H1 (cell line): ENCODE measurements around the gene FAM170B.

Source experiments
- EGR1 ChIP-seq: IDR thresholded peaks from 2 replicates; pipeline ENCODE4 v1.6.1; 2011; ENCODE audit warnings: low read depth, low read length, borderline replicate concordance
- EZH2 ChIP-seq: fragments of 200-600 bp; sonication (generic); IDR thresholded peaks from 2 replicates; pipeline ENCODE4 v1.7.1; 2012; ENCODE audit warnings: low read depth, mild to moderate bottlenecking, moderate library complexity, low read length, inconsistent platforms; ENCODE audit not compliant: severe bottlenecking
- HDAC2 ChIP-seq, 2 experiments: fragments of 300-600 bp in 1 of 2; sonication (generic) in 1 of 2; IDR thresholded peaks; 2 replicates each; pipeline ENCODE4 v1.6.1; 2011 to 2012; ENCODE audit warnings: low read depth in 2 of 2, low read length in 2 of 2, mild to moderate bottlenecking in 2 of 2, moderate library complexity in 2 of 2, borderline replicate concordance in 1 of 2, inconsistent platforms in 1 of 2
- KDM1A ChIP-seq: fragments of 200-600, 300-600 bp; sonication (generic); IDR thresholded peaks from 2 replicates; pipeline ENCODE4 v1.7.1; 2016; ENCODE audit warnings: mild to moderate bottlenecking, low read length, borderline replicate concordance
- NRF1 ChIP-seq: IDR thresholded peaks from 2 replicates; pipeline ENCODE4 v1.6.1; 2011; ENCODE audit warnings: mild to moderate bottlenecking, low read depth, low read length, improper control_type of control experiment
- POLR2A ChIP-seq, 2 experiments: IDR thresholded peaks; 1 replicate in 1 of 2; 2 replicates in 1 of 2; pipeline ENCODE4 v1.6.1; 2011; ENCODE audit warnings: low read depth in 2 of 2, low read length in 2 of 2, mild to moderate bottlenecking in 2 of 2; ENCODE audit errors: control extremely low read depth in 1 of 2
- RFX5 ChIP-seq: IDR thresholded peaks from 2 replicates; pipeline ENCODE4 v1.6.1; 2011; ENCODE audit warnings: low read depth, low read length, improper control_type of control experiment, borderline replicate concordance
- SIN3A ChIP-seq, 2 experiments: IDR thresholded peaks in 1 of 2; conservative IDR thresholded peaks in 1 of 2; 2 replicates each; pipeline ENCODE4 v1.6.1; 2011 to 2012; ENCODE audit warnings: low read length in 2 of 2, improper control_type of control experiment in 1 of 2, low read depth in 1 of 2, mild to moderate bottlenecking in 1 of 2
- SP1 ChIP-seq: IDR thresholded peaks from 2 replicates; pipeline ENCODE4 v1.6.1; 2011; ENCODE audit warnings: low read depth, low read length
- SUZ12 ChIP-seq: fragments of 200-600 bp; sonication (generic); IDR thresholded peaks from 2 replicates; pipeline ENCODE4 v1.6.1; 2012; ENCODE audit warnings: mild to moderate bottlenecking, inconsistent platforms, low read length, moderate library complexity, mixed read lengths
- TAF1 ChIP-seq: IDR thresholded peaks from 2 replicates; pipeline ENCODE4 v1.6.1; 2011; ENCODE audit warnings: mild to moderate bottlenecking, low read depth, low read length
- TBP ChIP-seq: IDR thresholded peaks from 2 replicates; pipeline ENCODE4 v1.6.1; 2011; ENCODE audit warnings: low read depth, low read length, improper control_type of control experiment
- TF ChIP-seq, protein P1 (sequence below), 3 experiments: IDR thresholded peaks; 1 replicate in 2 of 3; 2 replicates in 1 of 3; pipeline versions ENCODE4 v1.5.1 to v1.6.1; 2011; ENCODE audit warnings: low read length in 3 of 3, mild to moderate bottlenecking in 3 of 3, inconsistent platforms in 2 of 3, low read depth in 1 of 3, moderate library complexity in 1 of 3; ENCODE audit not compliant: insufficient read depth in 1 of 3; ENCODE audit errors: control extremely low read depth in 1 of 3
- TF ChIP-seq, protein P2 (sequence below): IDR thresholded peaks from 2 replicates; pipeline ENCODE4 v1.6.1; 2012; ENCODE audit warnings: inconsistent platforms

DNA sequence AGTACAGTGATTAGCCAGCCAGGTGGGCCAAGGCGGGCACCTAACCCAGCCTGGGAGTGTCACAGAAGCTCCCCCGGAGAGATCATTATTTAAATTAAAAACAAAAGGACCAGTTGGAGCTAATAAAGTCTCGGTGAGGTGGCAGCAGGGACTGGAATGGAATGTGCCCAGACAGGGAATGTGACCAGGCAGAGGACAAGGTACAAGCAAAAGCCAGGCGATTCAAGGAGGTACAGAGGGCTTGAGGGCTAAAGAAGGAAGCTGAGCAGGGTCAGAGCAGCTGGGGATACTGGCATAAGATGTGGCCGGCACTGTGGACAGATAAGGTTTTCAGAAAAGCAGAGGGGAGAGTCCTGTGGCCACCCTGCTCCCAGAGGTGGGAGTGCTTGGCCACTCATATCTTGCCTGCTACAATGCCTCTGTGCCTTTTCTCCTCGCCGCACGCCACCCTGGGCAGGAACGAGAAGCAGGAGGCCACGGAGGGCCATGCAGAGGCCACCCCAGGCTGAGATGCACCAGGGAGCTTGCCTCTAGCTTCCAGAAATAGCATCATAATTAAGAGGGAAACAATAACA is 41.2 kb upstream of the FAM170B start:
- TF ChIP-seq EZH2 (no peak), SIN3A (conservative IDR thresholded peaks at IDR 0.05 in 1 of 2, IDR thresholded peaks at IDR 0.05 in 1 of 2; ENCODE audit: low read depth in 1 of 2, low read length in 2 of 2) (no peak), KDM1A (no peak), EGR1 (no peak), TAF1 (no peak), NRF1 (no peak), RFX5 (no peak), HDAC2 (IDR thresholded peaks at IDR 0.05; ENCODE audit: borderline replicate concordance in 1 of 2, low read depth in 2 of 2, low read length in 2 of 2) (no peak), SP1 (no peak), TBP (no peak), POLR2A (IDR thresholded peaks at IDR 0.05; ENCODE audit: control extremely low read depth in 1 of 2, low read depth in 2 of 2, low read length in 2 of 2) (no peak), SUZ12 (no peak)
- TF ChIP-seq, protein P1, sequence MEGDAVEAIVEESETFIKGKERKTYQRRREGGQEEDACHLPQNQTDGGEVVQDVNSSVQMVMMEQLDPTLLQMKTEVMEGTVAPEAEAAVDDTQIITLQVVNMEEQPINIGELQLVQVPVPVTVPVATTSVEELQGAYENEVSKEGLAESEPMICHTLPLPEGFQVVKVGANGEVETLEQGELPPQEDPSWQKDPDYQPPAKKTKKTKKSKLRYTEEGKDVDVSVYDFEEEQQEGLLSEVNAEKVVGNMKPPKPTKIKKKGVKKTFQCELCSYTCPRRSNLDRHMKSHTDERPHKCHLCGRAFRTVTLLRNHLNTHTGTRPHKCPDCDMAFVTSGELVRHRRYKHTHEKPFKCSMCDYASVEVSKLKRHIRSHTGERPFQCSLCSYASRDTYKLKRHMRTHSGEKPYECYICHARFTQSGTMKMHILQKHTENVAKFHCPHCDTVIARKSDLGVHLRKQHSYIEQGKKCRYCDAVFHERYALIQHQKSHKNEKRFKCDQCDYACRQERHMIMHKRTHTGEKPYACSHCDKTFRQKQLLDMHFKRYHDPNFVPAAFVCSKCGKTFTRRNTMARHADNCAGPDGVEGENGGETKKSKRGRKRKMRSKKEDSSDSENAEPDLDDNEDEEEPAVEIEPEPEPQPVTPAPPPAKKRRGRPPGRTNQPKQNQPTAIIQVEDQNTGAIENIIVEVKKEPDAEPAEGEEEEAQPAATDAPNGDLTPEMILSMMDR (IDR thresholded peaks at IDR 0.05; ENCODE audit: control extremely low read depth in 1 of 3, insufficient read depth in 1 of 3, low read depth in 1 of 3, low read length in 3 of 3), result no peak
- TF ChIP-seq, protein P2, sequence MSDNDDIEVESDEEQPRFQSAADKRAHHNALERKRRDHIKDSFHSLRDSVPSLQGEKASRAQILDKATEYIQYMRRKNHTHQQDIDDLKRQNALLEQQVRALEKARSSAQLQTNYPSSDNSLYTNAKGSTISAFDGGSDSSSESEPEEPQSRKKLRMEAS, result no peak
